ENCODE results near the gene DSCAML1.

The DSCAML1 gene

DNA sequence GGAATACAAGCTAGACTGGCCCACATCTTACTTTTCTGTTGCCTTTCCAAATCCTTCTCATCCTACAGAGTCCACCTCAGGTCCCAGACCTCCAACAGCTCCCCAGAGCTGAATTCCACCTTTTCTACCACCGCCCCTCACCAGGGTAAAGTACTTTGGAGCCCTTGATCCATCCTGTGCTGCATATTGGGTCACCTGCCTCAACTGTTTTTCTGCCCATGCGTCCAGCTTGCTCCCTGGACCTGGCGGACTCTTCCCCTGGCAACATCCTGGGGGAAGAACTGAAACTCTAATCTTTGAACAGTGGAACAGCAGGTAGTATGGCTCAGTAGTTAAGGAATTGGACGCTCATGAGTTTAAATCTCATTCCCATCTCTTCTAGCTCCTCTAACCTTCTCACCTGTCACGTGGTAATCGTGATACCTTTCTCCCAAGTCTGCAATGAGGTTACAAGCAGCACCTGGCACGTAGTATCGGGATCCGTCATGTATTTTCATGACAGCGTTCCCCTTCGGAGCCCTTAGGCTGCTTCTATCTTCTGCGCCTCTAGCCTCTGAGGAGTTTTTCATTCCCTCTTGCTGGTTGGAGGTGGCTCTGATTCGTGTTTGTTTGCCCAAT lies 371.2 kb downstream of the DSCAML1 start:
- DNase-seq (ENCODE audit: low read depth in 2 of 2): no peak

DNA sequence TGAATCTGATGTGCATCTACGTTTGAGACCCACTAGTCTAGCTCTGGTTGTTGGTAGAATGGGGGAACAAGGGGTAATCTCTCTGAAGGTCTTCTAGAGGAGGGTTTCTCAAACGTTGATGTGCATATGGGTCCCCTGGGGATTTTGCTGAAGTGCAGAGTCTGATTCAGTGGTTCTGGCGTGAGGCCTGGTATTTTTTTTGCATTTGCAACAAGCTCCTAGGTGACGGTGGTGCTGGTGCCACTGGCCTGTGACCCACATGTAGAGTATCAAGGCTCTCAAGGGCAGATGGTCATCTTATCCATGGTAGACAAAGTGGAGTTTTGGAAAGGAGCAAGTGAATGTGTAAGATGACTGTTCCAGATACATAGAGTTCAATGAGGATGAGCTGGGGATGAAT lies 372.2 kb downstream of the DSCAML1 start:
- DNase-seq (ENCODE audit: low read depth in 2 of 2): no peak

DNA sequence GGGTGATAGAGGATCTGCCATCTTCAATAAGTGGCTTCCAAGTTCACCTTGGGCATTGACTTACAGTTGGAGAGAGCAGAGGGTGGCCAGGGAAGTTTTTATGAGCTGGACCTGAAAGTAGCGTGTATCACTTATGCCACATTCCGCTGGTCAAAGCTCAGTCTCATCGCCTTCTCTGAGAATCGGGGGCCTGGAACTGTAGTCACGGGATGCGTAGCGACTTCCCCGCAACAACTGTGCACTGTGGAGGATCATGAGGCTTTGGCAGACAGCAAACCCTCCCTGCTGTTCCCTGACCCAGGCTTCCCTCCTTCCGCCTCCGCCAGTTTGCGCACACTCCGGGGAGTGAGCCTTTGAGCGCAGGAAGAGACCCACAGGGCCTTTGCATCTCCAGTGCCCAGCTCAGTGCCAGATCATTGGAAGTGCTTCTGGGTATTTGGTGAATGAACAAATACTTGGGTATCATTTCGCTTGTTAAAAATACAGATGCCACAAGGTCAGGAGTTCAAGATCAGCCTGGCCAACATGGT lies 373.9 kb downstream of the DSCAML1 start:
- no peak for DNase-seq (ENCODE audit: low read depth in 2 of 2)

DNA sequence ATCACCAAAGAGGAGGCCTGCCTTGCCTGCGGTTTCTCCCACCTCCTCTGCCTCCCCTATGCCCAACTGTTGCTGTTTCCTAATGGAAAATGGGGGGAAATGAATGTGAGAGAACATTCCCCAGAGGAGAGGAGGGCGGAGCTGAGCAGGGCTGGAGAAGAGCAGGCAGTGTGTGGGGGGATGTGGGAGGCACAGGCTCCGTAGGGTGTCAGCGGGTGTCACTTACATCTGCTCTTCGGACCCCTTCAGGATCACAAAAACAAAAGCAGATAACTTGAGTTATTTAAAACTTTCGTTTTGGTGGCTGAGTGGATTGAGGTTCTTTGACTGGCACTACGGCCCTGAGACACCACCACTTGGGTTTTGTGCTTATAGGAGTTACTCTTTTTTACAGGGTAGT lies 375.5 kb downstream of the DSCAML1 start:
- DNase-seq (ENCODE audit: low read depth in 2 of 2): no peak

DNA sequence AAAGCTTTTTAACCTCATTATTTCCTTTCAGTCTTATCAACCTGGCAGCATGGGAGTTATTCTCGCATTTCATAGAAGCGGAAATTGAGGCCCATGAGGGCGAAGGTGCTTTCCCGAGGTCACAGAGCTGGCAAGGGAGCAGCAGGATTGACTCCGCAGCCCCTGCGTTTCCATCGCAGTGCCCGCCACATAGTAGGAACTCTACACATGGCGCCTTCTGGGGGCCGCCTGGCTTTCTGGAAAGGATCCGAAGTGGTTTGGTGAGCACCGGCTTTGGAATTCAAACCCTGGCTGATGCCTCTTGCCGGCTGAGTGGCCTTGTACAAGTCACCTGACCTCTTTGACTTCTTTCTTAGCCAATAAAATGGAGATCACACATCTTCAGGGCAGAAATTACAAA lies 376.0 kb downstream of the DSCAML1 start:
- no peak for DNase-seq (ENCODE audit: low read depth in 2 of 2)

DNA sequence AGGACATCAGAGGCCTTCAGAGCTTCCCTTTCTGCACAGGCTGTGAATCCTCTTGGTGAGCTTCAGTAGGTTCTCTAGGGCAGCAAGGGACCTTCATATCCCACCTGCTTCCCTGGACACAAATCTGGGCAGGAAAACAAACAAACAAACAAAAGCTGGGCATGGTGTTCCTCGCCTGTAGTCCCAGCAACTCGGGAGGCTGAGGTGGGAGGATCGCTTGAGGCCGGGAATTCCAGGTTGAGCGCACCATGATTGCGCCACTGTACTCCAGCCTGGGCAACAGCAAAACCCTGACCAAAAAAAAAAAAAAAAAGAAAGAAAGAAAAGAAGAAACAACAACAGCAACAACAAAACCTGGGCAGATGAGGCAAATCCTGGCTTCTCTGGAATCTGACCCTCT lies 376.4 kb downstream of the DSCAML1 start:
- DNase-seq (ENCODE audit: low read depth in 2 of 2): no peak

DNA sequence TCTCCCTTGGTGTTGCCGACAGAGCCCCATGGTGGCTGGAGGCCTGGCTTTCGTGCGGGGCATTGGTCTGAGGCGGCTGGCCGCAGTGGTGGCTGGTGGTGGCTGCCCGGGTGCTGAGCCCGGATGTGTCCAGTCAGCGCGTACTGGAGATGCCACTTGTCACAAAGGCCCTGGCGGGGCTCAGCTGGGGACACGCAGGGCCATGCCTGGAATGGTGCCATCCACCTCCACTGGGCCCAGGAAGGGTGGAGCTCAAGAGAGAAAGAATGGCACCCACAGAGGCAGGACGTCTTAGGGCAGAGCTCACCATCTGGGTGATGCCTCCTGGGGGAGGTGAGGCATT lies 376.9 kb downstream of the DSCAML1 start:
- no peak for DNase-seq (ENCODE audit: low read depth in 2 of 2)

DNA sequence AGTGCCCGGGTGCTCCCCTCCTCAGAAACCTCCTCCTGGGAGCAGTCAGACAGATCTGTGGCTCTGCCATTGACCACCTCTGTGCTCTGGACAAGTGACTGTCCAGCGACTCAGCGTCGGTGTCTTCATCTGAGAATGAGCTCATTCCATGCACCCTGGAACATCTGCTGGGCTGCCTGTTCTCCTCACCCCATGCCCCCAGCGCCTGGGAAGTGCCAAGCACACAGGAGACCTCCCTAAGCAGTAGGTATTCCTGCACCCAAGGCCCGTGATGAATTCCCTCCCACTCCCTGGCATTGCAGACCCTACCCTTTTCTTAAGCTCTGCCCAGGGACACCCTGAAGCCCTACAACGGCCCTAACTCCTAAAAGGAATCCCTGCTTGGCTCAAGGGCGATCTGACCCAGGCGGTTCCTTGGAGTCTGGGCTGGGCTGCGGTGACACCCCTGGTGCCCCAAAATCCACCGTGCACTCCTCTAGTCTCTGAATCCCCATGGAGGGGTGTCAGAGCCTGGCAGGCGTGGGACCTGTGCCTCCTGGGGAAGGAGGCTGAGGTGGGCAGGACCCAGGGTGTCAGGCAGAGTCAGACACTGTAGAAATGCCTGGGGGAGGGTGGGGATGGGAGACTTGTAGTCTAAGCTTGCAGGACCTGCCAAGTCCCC lies 377.4 kb downstream of the DSCAML1 start:
- DNase-seq (ENCODE audit: low read depth in 2 of 2): no peak

DNA sequence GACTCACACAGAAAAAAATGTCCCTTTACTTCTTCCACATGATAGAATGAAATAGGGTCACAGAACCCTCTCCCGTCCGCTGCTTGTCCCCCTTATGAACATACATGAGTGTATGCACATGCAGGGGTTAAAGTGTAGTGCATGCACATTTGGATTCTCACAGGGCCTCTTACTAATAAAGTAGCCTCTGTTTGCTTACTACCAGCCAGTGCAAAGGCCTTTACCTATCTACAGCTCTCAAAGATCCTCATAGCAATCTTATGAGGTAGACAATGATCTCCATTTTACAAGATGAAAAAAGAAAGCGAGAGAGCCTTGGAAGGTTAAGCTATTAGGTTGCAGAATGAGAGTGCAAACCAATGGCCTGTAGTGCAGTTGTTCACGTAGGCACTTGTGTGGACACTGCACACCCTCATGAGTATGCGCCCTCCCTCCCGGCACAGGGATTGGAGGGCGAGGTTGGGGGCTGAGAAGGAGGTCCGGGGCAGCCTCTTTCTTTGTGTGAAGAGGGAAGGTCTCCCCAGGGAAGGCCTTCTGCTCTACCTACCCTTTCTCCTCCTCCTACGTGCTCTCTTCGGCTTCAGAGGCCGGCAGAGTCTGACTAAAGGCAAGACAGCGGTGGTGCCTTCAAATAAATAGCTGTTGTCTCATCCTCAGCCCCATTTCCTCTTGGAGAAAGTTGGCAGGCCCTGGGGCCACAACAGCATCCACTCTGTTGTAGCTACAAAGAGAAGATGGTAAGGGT lies 378.1 kb downstream of the DSCAML1 start:
- DNase-seq (ENCODE audit: low read depth in 2 of 2): no peak

DNA sequence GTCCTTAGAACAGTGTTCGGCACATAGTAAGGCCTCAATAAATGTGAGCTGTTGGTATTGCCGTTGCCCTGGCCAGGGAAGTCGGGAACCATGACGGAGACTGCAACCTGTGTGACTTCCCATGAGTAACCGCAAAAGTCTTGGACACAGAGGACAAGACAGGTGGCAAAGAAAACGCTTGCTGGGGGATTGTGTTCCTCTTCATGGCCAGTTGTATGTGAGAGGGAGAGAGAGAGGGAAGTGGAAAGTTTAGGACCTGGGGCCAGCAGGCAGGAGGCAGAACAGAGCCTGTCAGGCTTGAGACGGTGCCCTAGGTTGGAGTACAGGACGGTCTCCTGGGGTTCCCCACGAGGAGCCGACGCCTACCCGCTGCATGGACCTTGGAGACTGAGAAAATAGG lies 379.2 kb downstream of the DSCAML1 start:
- no peak for DNase-seq (ENCODE audit: low read depth in 2 of 2)

DNA sequence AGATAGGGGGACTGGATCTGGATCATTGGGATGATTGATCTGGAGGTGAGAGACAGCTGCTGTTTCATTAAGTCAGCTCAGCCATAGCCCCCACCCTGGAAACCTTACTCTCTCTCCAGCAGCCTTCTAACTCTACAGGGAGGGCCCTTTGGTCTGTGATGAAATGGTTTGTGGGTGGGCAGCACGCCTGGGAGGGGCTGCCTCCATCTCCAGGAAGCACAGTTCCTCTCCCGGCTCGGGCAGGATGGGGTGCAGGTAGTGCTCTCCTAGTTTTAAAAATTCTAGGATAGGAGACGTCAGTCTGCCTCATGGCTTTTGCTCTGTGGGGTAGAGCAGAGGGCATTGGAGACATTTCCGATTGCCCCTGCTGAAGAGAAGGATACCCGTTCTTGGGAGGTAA lies 379.7 kb downstream of the DSCAML1 start:
- DNase-seq (ENCODE audit: low read depth in 2 of 2): no peak

DNA sequence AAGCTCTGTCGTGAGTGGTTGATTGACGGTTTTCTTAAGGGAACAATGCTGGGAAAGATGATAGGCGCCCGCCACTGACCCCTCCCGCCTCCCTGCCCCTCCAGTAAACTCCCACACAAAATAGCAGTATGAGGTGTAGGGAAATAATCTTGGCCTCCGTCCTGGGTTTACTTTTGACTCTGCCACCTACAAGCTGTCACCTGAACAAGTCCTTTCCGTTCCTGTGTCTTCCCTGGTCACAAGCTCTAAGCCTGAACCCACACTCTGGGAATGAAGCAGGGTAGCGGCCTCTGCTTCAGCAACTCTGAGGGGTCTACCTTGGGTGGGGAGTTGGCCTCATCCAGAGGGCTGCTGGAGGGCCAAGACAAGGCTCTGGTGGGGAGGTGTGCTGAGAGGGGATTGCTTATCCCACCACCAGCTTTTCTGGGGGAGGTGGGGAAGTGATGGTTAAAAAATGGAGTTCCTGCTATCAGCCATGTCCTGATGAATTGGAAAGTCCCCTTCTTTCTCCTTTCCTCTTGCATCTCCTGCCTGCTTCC lies 381.6 kb downstream of the DSCAML1 start:
- no peak for DNase-seq (ENCODE audit: low read depth in 2 of 2)

DNA sequence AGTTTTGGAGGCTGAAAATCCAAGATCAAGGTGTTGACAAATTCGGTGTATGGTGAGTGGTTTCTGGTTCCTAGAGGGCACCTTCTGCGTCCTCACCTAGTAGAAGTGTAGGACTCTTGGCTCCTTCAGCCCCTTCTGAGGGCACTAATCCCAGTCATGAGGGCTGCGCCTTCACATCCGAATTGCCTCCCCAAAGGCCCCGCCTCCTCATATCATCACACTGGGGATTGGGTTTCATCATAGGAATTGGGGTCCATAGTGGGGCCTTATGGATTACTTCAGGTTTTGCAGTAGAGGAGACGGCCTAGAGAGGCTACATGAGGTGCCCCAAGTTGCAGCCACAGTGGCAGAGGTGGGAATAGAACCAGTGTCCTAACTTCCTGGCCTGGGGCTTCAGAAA lies 382.3 kb downstream of the DSCAML1 start:
- no peak for DNase-seq (ENCODE audit: low read depth in 2 of 2)

DNA sequence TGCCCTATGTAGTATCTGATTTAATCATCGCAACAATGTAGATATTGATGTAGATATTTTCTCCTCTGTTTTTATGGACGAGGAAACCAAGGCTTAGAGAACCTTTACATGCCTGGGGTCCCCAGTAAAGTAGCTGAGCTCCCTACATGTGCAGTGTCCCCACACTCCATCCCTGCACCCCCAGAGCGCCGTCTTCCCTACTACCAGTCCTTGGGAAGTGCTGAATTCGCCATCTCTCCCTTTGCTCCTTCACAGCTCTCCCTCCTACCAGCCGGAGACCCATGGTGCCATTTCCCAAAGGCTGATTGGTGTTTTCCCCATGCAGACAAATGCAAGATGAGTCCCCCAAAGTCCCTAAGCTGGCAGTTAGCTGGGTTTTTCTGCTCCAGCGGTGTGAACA lies 383.4 kb downstream of the DSCAML1 start:
- DNase-seq (ENCODE audit: low read depth in 2 of 2): no peak

DNA sequence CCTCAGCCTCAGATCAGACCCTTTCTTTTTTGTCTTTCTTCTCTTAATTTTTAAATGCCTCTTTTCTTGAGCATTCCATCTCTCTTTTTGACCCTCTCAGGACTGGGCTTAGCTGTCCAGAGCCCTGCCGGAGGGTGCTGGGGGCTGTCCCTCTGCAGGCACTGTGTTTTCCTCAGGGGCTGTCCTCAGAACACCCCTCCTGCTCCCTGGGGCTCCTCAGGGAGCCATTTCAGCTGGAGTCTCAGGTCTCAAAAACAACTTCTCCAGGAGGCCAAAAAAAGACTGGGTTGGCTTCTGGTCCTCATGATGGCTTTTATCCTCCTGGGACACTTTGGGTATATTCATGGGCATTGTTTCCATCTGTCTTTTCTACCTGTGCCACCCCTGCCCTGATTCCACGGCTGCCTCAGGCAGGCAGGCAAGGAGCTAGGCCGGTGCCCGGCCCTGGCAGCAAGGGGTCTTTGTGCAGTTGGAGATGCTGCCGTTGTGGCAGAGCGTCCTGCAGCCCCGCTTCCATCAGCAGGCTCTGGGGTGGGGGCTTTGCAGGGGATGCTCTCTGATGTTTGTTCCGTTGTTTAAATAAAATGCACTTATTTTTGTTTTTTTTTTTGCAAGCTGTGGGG lies 384.3 kb downstream of the DSCAML1 start:
- DNase-seq (ENCODE audit: low read depth in 2 of 2): no peak

DNA sequence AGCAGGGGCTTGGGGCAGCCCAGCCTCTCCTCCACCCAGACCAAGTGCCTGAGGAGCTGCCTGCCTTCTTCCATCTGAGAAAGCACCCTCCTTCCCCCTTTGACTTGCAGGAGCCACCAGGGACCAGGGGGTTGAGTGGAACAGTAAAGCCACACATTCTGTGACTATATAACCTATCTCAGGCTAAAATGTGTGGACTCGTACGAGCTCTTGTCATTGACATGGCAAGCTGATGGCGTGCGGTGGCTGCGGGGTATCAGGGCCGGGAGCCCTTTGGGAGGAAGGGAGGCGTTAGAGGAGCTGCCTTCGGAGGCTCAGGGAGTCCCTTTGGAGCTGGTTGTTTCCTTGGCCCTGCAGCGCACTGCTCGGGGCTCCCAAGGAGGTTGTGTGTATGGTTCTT lies 384.8 kb downstream of the DSCAML1 start:
- no peak for DNase-seq (ENCODE audit: low read depth in 2 of 2)

DNA sequence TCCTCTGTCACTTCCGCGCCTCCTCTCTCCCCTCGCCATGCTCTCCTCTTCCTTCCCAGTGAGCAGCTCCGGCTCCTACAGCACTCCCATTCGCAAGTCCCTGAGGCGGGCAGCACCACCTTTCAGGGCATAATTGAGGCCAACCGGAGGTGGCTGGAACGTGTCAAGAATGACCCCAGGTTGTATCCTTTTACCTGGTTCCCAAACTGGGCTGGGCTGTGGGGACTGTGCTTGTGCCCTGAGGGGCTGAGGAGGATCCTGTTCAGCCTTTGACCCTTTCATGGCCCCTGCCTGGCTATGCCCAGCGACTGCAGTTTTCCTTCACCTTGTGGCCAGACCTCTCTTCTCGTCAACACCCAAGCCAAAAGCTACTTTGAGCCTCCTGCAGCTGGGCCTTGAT lies 385.3 kb downstream of the DSCAML1 start:
- DNase-seq (ENCODE audit: low read depth in 2 of 2): no peak

DNA sequence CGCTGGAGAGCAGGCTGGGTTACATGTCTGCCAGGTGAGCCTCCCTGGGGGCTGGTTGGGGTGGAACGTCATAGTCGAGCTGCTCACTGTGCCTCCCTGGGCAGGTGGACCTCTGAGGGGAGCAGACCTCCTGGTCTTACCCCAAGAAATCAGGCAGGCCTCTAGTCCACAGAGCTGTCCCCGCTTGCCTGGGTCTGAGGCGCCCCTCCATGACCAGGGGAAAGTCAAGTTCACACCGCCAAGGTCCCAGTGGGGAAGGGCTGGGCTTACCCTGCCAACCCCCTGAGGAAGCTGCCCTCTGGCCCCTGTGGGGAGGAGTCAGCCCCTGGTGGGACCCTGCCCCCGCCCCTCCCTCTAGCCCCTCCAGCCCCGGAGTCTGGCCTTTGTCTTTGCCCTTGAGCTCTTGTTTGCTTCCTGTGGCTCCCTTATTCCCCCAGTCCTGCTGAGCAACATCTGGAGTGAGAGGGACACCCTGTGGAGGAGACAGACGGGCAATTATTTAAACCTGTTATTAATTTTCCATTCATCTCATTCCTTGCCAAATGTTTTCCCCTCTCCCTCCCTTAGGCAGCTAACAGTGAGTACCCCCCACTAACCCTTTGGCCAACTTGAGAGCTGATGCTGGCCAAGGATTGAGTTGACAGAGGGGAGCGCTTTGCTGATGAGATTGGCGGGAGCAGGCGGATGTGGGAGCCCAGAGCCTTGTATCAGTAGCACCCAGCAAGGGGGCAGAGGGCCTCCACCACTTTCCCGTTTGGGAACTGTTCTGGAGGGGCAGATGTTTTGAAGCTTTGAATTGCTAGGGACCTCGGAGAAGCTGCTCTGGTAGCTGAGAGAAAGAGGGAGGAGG lies 385.9 kb downstream of the DSCAML1 start:
- DNase-seq (ENCODE audit: low read depth in 2 of 2): no peak

DNA sequence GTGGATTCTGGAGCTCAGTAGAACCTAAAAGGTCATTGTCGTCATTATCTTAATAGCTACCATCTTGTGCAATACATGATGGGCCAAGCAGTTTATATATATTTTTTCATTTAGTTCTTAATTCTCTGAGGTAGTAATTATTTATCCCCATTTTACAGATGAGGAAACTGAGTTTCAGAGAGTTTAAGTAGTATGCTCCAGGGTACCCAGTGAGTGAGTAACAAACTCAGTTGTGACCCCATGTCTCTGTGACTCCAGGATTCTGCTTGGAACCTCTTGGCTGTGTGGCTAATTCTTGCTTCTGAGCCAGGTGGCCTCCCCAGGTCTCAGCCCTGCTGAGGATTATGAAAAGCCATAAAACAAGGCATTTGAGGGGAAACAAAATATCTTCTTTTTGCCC lies 386.8 kb downstream of the DSCAML1 start:
- DNase-seq (ENCODE audit: low read depth in 2 of 2): no peak

DNA sequence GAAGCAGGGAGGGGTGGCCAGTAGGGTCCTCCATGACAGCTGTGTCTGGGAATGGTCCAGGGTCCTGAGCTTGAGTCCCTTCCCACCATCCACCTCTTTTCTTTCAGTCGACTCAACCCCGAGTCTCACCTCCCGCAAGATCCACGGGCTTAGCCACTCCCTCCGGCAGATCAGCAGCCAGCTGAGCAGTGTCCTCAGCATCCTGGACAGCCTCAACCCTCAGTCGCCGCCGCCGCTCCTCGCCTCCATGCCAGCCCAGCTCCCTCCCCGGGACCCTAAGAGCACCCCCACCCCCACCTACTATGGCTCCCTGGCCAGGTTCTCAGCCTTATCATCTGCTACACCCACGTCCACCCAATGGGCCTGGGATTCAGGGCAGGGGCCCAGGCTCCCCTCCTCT lies 387.5 kb downstream of the DSCAML1 start:
- DNase-seq (ENCODE audit: low read depth in 2 of 2): no peak

DNA sequence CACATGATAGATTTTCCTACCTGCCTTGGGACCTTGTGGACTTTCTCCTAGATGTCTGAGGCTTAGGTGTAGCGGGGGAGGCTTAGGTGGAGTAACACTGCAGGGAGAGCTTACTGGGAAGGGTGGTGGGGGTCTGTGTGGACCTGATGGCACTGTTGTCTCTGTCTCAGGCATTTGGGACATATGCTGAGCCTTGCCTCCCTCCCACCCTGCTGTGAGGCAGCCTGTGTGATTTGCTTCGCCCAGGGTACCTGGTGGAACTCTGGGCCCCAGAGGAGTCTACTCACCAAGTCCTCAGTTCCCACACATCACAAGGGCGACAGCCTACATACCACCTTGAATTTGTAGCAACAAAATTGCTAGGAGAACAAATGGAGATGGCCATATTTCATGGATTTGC lies 388.7 kb downstream of the DSCAML1 start:
- DNase-seq (ENCODE audit: low read depth in 2 of 2): no peak

DNA sequence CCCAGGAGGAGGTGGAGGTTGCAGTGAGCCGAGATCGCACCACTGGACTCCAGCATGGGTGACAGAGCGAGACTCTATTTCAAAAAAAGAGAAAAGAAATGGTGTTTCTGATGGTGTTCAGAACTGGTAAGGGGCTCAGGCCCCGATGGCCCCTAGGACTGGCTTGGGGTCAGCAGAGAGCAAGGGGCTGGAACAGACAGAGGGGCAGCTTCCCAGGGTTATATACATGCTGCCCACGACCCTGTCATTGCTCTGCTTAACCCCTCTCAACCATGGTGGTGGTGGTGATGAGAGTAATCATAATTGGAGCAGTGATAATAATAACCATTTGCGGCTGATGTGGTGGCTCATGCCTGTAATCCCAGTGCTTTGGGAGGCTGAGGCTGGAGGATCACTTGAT lies 390.0 kb downstream of the DSCAML1 start:
- no peak for DNase-seq (ENCODE audit: low read depth in 2 of 2)
